A549 (cell line): Measurements from ENCODE around the gene SIGLEC5. TPM values are rescaled to one million over a fixed set of nuclear protein-coding genes. Genes with fewer than 3 reads are reported as not detected.
A peak's percentile ranks its signal among the peaks of the same experiment; 100 is the strongest.

Experiments used
- ATAC-seq, 2 experiments: fragments of 200-7000 bp in 1 of 2; fragments of >200 bp in 1 of 2; cut with Nextera tagmentation in 1 of 2; cut with Tn5 transposase in 1 of 2; 3 replicates each; pipeline versions ENCODE4 v1.8.0 to v1.9.1; 2018 to 2020; ENCODE audit warnings: mild to moderate bottlenecking in 1 of 2, moderate library complexity in 1 of 2
- CTCF ChIA-PET: fragments of 300-600 bp; sonication (Branson Sonifier 250); formaldehyde crosslinking; extraction: SDS; loops from one replicate; lab custom pipeline; 2021; ENCODE audit warnings: antibody characterized with exemption, inconsistent platforms; lab: Yijun Ruan, JAX
- POLR2A ChIA-PET: fragments of 350-600 bp; formaldehyde crosslinking; extraction: SDS; loops from one replicate; lab custom pipeline; 2021; ENCODE audit warnings: antibody characterized with exemption, inconsistent platforms; lab: Yijun Ruan, JAX
- DNase-seq, 2 experiments: peaks; one replicate each; pipeline versions ENCODE4 v3.0.0 to v3.0.0-alpha.2; 2011 to 2016; ENCODE audit warnings: low read depth in 1 of 2, low spot score in 1 of 2
- FAIRE-seq: peaks from 2 replicates; lab custom pipeline; 2011; peaks lifted over from hg19 to GRCh38; lab: Jason Lieb, UNC
- H3K27ac ChIP-seq, 2 experiments: fragments of >200 bp; sonication (Bioruptor Twin); formaldehyde crosslinking; 3 replicates each; pipeline ENCODE4 v1.5.1; 2016 to 2017
- H3K4me1 ChIP-seq: fragments of >200 bp; sonication (Bioruptor Twin); formaldehyde crosslinking; 3 replicates; pipeline ENCODE4 v1.6.1; 2016
- H3K4me2 ChIP-seq: fragments of >200 bp; sonication (Bioruptor Twin); formaldehyde crosslinking; 3 replicates; pipeline ENCODE4 v1.6.1; 2016
- H3K4me3 ChIP-seq: fragments of >200 bp; sonication (Bioruptor Twin); formaldehyde crosslinking; 3 replicates; pipeline ENCODE4 v1.5.1; 2016
- H3K9me3 ChIP-seq: fragments of >200 bp; sonication (Bioruptor Twin); formaldehyde crosslinking; 3 replicates; pipeline ENCODE4 v1.6.1; 2016
- ATOH8 ChIP-seq: fragments of 250-450 bp; sonication (Bioruptor Pico); IDR thresholded peaks from 2 replicates; pipeline ENCODE4 v1.5.0; 2020; ENCODE audit warnings: low read depth, mild to moderate bottlenecking, moderate library complexity
- BHLHE40 ChIP-seq: IDR thresholded peaks from 2 replicates; pipeline ENCODE4 v1.6.1; 2012; ENCODE audit warnings: low read depth, low read length, inconsistent platforms
- CBX2 ChIP-seq: fragments of 200-600 bp; sonication (generic); IDR thresholded peaks from 2 replicates; pipeline ENCODE4 v1.6.1; 2016; ENCODE audit warnings: low read depth, mild to moderate bottlenecking, borderline replicate concordance
- CBX8 ChIP-seq: fragments of 200-600 bp; sonication (generic); IDR thresholded peaks from 2 replicates; pipeline ENCODE4 v1.6.1; 2016
- CHD4 ChIP-seq: fragments of 200-600 bp; sonication (generic); IDR thresholded peaks from 2 replicates; pipeline ENCODE4 v1.6.1; 2016; ENCODE audit warnings: antibody characterized with exemption, mild to moderate bottlenecking, borderline replicate concordance
- EP300 ChIP-seq, 2 experiments: fragments of >200 bp; sonication (Bioruptor Twin); formaldehyde crosslinking; IDR thresholded peaks; 2 replicates in 1 of 2; 3 replicates in 1 of 2; pipeline ENCODE4 v1.6.1; 2016 to 2017
- FOSL2 ChIP-seq, 2 experiments: fragments of 450-650 bp in 1 of 2; fragments of >200 bp in 1 of 2; sonication (Bioruptor Twin) in 1 of 2; formaldehyde crosslinking; IDR thresholded peaks; 2 replicates each; pipeline versions ENCODE4 v1.5.0 to v1.6.1; 2016 to 2020; ENCODE audit warnings: mild to moderate bottlenecking in 1 of 2, moderate library complexity in 1 of 2
- HDAC2 ChIP-seq: fragments of 200-600 bp; sonication (generic); IDR thresholded peaks from 2 replicates; pipeline ENCODE4 v1.6.1; 2016
- HEYL ChIP-seq: fragments of 250-450 bp; sonication (Bioruptor Pico); IDR thresholded peaks from 2 replicates; pipeline ENCODE4 v1.8.0; 2021; ENCODE audit warnings: mild to moderate bottlenecking, moderate library complexity
- HOXA7 ChIP-seq: fragments of 250-450 bp; sonication (Bioruptor Pico); IDR thresholded peaks from 2 replicates; pipeline ENCODE4 v1.5.0; 2020; ENCODE audit warnings: mild to moderate bottlenecking, moderate library complexity
- HOXB13 ChIP-seq: fragments of 250-450 bp; sonication (Bioruptor Pico); IDR thresholded peaks from 2 replicates; pipeline ENCODE4 v1.5.0; 2020; ENCODE audit warnings: low read depth, mild to moderate bottlenecking, moderate library complexity
- MAFK ChIP-seq: fragments of 450-650 bp; IDR thresholded peaks from 2 replicates; pipeline ENCODE4 v1.6.1; 2014; ENCODE audit not compliant: partially characterized antibody
- MAZ ChIP-seq: fragments of 150-350 bp; IDR thresholded peaks from 2 replicates; pipeline ENCODE4 v1.6.1; 2014; ENCODE audit warnings: antibody characterized with exemption, low read depth, low read length, borderline replicate concordance
- NFE2L2 ChIP-seq: fragments of 150-350 bp; conservative IDR thresholded peaks from 2 replicates; pipeline ENCODE4 v1.6.1; 2014; ENCODE audit warnings: low read length
- PHF8 ChIP-seq: fragments of 200-600 bp; sonication (generic); IDR thresholded peaks from 2 replicates; pipeline ENCODE4 v1.6.1; 2016; ENCODE audit warnings: low read depth, mild to moderate bottlenecking, antibody characterized with exemption, moderate library complexity, borderline replicate concordance
- POLR2A ChIP-seq: IDR thresholded peaks from 2 replicates; pipeline ENCODE4 v1.6.1; 2012; ENCODE audit warnings: mild to moderate bottlenecking, low read length
- RARB ChIP-seq: fragments of 250-450 bp; sonication (Bioruptor Pico); IDR thresholded peaks from 2 replicates; pipeline ENCODE4 v1.8.0; 2021; ENCODE audit warnings: mild to moderate bottlenecking, moderate library complexity
- REST ChIP-seq: fragments of 200-600 bp; sonication (generic); IDR thresholded peaks from 2 replicates; pipeline ENCODE4 v1.6.1; 2016; ENCODE audit warnings: antibody characterized with exemption, mild to moderate bottlenecking, moderate library complexity
- RFX5 ChIP-seq: fragments of 450-650 bp; IDR thresholded peaks from 2 replicates; pipeline ENCODE4 v1.7.1; 2014; ENCODE audit warnings: antibody characterized with exemption, mild to moderate bottlenecking, moderate library complexity
- RNF2 ChIP-seq: fragments of 200-600 bp; sonication (generic); IDR thresholded peaks from 2 replicates; pipeline ENCODE4 v1.6.1; 2016; ENCODE audit warnings: low read depth, mild to moderate bottlenecking, antibody characterized with exemption, moderate library complexity, borderline replicate concordance
- SMC3 ChIP-seq: fragments of >200 bp; sonication (Bioruptor Twin); formaldehyde crosslinking; IDR thresholded peaks from 3 replicates; pipeline ENCODE4 v1.6.1; 2018; ENCODE audit warnings: inconsistent platforms
- SREBF2 ChIP-seq: fragments of 450-650 bp; IDR thresholded peaks from 2 replicates; pipeline ENCODE4 v1.6.1; 2014; ENCODE audit warnings: mild to moderate bottlenecking, moderate library complexity
- TP53 ChIP-seq: fragments of 250-450 bp; sonication (Bioruptor Pico); IDR thresholded peaks from 2 replicates; pipeline ENCODE4 v1.5.0; 2021; ENCODE audit warnings: mild to moderate bottlenecking, moderate library complexity
- ZFP36 ChIP-seq: fragments of 450-650 bp; IDR thresholded peaks from 2 replicates; pipeline ENCODE4 v1.6.1; 2014; ENCODE audit warnings: borderline replicate concordance; ENCODE audit not compliant: partially characterized antibody
- WGBS: methylation state at CpG from one replicate; pipeline ENCODE4 v1.1.6; 2017; ENCODE audit errors: missing lambda C conversion rate; 5-methylcytosine and 5-hydroxymethylcytosine counted together
- polyA plus RNA-seq, 4 experiments: library from polyadenylated mRNA; depleted of rRNA in 3 of 4; stranded (reverse); fragments of >200 nt; fragmentation: RNase III in 1 of 4; extraction: RNeasy Plus Mini Kit Qiagen cat#74134 plus additional on column Dnase treatment in 1 of 4; gene quantifications; 2 replicates in 3 of 4; 3 replicates in 1 of 4; pipeline ENCODE4 v1.2.3, GENCODE V29; 2011 to 2017

The SIGLEC5 gene
- polyA plus RNA-seq, 2 of the 4 experiments (the other 2 are of a cell fraction), result not detected

DNA sequence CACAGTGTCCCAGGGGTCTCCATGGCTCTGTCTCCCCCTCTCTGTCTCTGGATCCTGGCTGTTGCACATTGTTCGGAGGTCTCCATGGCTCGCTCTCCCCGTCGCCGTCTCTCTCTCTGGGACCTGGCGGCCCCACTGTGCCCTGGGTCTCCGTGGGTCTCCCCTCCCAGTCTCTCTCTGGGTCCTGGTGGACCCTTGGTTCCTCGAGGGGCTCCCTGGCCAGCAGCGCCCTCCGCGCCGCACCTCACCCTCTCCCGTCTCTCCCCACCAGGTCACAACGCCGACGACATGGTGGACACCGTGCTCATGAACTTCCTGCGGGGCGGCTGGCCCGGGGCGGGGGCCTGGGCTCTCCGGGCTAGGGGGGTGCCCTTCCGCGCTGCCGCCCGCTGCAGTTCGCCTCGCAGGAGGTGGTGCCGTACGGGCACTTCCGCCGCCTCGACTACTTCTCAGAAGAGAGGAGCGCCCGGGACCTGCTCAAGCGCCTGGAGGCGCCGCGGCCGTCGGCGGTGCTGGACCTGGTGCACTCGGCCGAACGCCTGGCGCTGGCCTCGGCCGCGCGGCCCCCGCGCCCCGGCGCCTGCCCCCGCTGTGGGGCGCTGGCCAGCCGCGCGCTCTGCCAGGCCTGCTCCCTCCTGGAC, 29.1 kb downstream of the SIGLEC5 start:
- no peak overlapping the region for H3K4me2 ChIP-seq
- TF ChIP-seq MAZ (no peak), CBX2 (no peak), BHLHE40 (no peak), EP300 (IDR thresholded peaks at IDR 0.05) (no peak), TP53 (CRISPR knock-in tag) (no peak), SREBF2 (no peak), FOSL2 (IDR thresholded peaks at IDR 0.05) (no peak), FOSL2 (CRISPR knock-in tag; IDR thresholded peaks at IDR 0.05) (no peak), RFX5 (no peak), RARB (CRISPR knock-in tag) (no peak), HDAC2 (no peak), CHD4 (no peak), HOXA7 (CRISPR knock-in tag) (no peak), HEYL (CRISPR knock-in tag) (no peak), NFE2L2 (no peak), HOXB13 (no peak), ZFP36 (no peak), REST (no peak), PHF8 (no peak)
- TF ChIP-seq, all 56 proteins: peak for 0
- Histone ChIP-seq H3K4me1 (no peaks in the 10 kb centered on the region), H3K27ac (no peak overlapping the region), H3K4me3 (no peak overlapping the region), H3K9me3 (peaks cover 42% of the 10 kb centered on the region)
- DNase-seq (no peak), ATAC-seq (no peak), FAIRE-seq (no peak)
- ChIA-PET CTCF (interaction anchor here (0.6 kb wide), 1 partner anchor 60 kb away, joined by 3 read pairs; no protein-coding TSS in a partner anchor), POLR2A (no interaction called here)
- WGBS, result 83% methylated on average over 27 of the region's 59 CpGs

GRCh38 chr19:51599084-51599483, 31.1 kb downstream of the SIGLEC5 start:
- H3K4me1 ChIP-seq, result 0 out of 3 replicates have a peak, but pooled peaks cover 3% of the 10 kb centered on the region
- no peak overlapping the region for H3K4me2 ChIP-seq
- TF ChIP-seq POLR2A (no peak), HEYL (CRISPR knock-in tag) (no peak), CBX8 (no peak), MAFK (peak; percentile 26), RNF2 (no peak), SMC3 (no peak), ATOH8 (no peak)
- TF ChIP-seq, all 56 proteins: peak for 1
- ChIA-PET CTCF (interaction anchor here (0.8 kb wide), 1 partner anchor 62 kb away, joined by 3 read pairs; no protein-coding TSS in a partner anchor), POLR2A (no interaction called here)
- H3K27ac ChIP-seq, result no peak overlapping the region
- FAIRE-seq, result no peak
- H3K4me3 ChIP-seq, result no peak overlapping the region
- ATAC-seq, result no peak
- WGBS, result 72% methylated on average over 10 of the region's 10 CpGs
- no peak for DNase-seq
- H3K9me3 ChIP-seq, result peaks cover 49% of the 10 kb centered on the region
